HG02610 (cell line): ENCODE results near the gene ZNF236.
"Not testable (repeated sequence)": the region's sequence is repeated elsewhere in the genome, so short reads cannot be mapped to it uniquely, and the experiment has no call there.

Experiments
- ATAC-seq: cut with Tn5 transposase; IDR thresholded peaks from one replicate; pipeline ENCODE4 v1.9.1; 2021; ENCODE audit warnings: mild to moderate bottlenecking, moderate library complexity; ENCODE audit not compliant: unreplicated experiment

Gene ZNF236

DNA sequence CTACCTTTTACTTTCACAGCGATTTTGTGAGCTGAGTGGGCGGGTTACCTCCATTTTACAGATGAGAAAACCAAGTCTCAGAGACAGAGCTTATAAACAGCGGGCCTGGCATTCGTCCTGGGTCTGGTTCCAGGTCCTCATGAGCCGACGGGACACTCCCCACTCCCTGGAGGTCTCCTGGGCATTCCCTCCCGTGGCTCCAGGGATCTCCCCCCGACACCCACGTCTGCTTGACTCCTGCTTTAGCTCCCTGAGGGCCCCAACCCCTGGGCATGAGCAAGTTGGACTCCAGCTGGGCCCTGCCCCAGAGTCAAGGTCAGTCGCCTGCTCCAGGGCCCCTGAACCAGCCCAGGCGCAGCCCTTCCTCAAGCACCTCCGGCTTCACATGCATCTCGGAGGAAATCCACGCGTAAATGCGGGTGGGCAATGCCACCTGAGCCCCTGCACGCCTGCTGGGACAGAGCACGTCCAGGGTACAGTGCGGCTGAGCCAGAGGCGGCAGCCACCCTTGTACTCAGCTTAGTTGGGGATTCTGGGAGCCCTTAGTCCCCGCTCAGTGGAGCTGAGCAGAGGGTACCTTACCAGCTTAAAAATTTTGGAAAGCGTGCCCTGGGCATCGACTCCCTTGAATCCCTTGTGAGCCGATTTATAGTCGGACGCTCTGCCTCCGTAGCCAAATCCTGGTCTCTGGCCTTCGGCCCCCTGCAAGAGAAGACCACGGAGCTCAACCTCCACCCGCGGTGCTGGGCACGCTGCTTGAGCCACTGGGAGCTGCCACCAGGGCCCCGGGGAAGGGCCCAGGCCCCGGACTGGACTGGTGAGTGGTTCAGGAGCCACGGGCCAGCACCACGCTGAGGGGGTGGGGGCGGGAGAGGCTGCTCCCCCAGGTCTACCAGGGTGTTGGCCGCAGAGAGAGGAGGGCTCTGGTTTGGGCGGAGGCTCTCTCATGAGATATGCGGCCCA is 162.1 kb downstream of the ZNF236 start:
- ATAC-seq: no peak

GRCh38 chr18:76985156-76985950 is 163.0 kb downstream of the ZNF236 start:
- ATAC-seq: no peak

DNA sequence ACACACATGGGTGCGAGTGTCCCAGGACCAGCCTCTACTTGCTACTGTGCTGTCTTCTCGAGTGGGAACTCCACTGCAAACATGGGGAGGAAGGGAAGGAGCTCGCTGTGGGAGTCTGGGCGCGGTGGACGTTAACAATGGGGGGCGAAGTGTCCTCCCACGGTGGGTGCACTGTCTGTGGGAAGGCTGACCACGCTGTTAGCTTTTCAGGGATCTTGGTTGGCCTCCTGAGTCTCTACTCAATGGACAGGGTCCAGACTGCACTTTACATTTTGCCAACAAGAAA is 163.5 kb downstream of the ZNF236 start:
- ATAC-seq: no peak

DNA sequence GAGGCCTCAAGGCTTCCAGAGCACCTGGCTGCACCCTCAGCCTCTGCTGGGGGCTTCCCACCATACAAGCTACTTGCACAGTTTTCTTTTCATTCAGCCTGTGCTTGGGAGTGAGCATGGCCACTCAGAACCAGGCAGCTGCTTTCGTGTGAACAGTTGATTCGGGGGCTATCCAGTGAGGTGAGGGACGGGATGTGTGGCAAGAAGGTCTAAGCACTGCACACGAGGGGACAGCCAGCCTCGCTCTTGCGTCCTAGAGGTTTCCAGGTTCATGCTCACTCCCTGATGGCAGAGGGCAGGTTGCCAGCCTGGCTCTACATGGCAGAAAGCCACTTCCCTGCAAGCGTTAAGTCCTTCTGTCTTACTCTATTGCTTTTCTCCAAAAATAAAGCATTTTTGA is 164.0 kb downstream of the ZNF236 start:
- no peak for ATAC-seq

DNA sequence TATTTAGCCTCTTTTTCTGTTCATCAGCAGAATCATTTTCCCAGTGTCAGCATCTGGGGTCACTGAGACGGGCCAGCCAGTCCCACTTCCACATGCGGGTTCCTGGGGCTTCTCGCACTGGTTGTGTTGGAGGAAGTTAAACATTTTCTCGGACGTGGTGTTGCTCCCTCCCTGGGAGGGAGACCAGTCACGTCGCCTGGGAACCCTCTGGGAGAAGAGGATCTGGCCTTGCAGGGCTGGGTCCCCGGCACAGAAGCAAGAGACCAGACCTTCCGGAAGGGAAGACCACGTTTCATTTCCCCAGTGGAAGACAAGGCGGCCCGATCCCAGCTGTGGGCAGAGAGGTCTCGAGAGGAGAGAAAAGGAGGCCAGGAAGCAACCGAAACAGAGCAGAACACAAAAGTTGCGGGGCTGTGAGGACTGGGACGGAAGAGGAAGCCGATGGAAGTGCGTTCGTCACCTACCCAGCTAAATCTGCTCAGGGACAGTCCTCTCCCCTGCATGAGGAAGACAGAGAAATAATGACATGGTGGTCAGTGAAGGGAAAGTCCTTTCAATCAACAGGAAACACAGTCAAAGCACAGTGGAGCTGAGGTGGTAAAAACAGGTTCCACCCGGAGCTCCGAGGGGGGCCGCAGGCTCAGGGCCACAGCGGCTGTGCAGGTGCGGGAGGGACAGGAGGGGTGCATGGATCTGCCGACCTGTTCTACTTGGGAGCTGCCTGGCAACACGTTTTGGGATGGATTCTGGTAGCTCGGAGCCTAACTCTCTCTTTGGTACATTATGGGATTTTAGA is 165.9 kb downstream of the ZNF236 start:
- no peak for ATAC-seq

DNA sequence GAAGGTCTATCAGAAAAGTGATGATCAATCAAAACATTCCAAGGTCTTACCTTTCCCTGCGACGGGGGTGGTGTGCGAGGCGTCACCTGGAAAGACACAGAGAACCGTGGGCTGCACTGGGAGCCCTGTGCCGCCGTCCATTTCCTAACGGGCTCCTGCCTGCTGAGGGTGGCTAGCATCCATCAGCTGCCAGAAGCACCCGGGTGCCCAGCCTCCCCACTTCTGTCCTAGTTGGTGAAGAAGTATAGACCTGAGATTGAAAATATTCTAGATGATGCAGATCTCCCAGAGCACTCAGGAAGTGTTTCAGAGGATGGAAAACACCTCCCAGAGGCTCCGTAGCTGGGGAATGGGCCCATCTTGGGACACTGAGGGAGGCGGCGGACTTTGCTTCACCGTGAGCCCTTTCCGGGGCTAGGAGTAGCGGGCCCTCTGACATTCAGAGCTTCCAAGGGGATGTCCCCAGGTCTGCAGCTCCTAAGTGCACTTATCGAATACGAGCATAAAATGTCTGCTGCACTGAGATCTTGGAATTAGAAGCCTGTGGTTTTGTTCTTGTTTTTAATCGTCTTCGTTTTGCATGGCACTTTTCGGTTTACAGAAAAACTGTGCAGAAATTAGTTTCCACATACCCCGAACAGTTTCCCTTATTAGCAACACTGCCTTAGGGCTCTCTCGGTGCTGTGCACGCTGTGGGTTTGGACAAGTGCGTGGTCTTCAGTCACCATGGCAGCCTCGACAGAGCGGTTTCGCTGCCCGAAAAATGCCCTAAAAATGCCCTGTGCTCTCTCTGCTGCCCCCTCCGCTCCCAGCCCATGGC is 166.7 kb downstream of the ZNF236 start:
- ATAC-seq: no peak

GRCh38 chr18:76989647-76990190 is 167.4 kb downstream of the ZNF236 start:
- no peak for ATAC-seq

- not testable (repeated sequence) for ATAC-seq
These were observed 168.1 kb downstream of the ZNF236 start for GRCh38 chr18:76990343-76991020.

GRCh38 chr18:76991021-76991688 is 168.8 kb downstream of the ZNF236 start:
- no peak for ATAC-seq

- no peak for ATAC-seq
These were observed 170.1 kb downstream of the ZNF236 start for GRCh38 chr18:76992226-76993084.

DNA sequence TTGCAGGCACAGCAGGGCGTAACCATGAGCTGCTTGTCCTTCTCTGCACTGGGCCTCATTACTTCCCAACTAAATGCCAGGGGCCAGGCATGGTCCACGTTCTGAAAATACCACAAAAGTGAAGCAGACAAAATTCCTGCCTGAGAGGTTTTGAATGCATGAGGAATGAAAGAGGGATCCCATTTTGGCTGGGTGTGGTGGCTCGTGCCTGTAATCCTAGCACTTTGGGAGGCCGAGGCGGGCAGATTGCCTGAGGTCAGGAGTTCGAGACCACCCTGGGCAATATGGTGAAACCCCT is 170.7 kb downstream of the ZNF236 start:
- no peak for ATAC-seq

DNA sequence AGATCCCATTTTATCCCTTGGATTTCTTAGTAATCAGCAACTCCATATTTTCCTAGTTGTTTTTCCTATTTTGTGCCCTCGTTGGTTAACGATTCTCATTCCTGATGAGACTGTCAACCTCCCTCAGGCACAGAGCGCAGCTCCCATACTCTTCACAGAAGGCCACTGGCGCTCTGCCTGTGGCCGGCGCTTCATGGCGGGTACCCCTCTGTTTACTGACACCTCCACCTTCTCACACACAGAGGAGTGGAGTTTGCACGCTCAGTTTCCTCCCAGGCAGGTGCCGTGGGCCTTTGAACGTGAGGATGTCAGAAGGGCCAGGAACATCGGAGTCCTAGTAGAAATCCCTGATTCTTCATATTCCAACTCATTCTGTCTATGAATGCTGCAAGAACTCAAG is 171.2 kb downstream of the ZNF236 start:
- ATAC-seq: no peak

DNA sequence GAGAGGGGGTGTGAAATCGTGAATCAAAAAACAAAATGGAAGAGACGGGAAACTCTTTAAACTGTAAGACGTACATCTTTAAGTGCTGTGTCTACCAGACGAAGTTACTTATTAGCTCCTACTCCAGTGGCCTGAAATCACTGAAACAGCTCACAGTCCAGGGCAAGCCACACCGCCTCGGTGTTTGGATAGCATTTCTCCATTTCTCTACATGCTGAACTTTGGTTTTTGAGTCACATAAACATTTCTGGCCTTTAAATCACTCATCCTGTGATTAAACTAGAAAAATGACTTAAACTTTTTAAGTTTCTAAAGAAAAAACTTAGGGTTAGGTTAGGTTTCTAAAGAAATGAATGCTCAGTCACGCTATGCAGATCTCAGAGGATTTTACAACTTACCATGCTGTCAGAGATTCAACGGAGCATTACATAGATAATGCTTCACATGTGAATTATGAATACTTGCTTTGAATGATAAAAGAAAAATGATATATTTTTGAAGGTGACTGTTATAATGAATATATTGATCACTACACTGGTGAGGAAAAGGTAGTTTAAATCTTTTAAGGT is 171.8 kb downstream of the ZNF236 start:
- ATAC-seq: no peak

DNA sequence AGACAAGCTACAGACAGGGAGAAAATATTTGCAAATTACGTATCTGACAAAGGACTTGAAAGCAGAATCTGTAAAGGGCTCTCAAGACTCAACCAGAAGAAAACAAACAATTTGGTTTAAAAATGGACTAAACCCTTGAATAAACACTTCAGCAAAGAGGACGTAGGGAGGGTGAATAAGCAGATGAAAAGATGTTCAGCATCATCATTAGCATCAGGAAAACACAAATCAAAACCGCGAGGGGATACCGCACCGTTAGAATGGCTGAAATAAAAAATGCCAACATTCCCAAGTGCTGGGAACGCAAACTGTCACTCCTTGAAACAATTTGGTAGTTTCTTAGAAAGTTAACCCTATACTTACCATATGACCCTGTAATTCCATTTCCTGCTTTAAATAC is 173.5 kb downstream of the ZNF236 start:
- no peak for ATAC-seq

DNA sequence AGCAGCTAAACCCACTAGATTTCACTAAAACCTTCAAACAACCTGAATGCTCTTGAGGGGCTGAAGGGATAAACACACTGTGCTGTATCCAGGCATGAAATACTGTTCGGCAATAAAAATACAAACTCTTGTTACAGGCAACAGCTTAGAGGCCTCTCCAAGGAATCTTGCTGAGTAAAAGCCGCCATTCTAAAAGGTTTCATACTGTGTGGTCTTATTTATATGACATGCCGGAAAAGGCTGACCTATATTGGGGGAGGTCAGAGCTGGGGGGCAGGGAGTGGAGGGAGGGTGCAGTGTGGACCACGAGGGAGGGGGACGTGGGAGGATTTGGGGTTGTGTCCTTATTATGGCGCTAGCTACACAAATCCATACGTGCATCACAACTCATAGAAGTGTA is 174.1 kb downstream of the ZNF236 start:
- no peak for ATAC-seq

DNA sequence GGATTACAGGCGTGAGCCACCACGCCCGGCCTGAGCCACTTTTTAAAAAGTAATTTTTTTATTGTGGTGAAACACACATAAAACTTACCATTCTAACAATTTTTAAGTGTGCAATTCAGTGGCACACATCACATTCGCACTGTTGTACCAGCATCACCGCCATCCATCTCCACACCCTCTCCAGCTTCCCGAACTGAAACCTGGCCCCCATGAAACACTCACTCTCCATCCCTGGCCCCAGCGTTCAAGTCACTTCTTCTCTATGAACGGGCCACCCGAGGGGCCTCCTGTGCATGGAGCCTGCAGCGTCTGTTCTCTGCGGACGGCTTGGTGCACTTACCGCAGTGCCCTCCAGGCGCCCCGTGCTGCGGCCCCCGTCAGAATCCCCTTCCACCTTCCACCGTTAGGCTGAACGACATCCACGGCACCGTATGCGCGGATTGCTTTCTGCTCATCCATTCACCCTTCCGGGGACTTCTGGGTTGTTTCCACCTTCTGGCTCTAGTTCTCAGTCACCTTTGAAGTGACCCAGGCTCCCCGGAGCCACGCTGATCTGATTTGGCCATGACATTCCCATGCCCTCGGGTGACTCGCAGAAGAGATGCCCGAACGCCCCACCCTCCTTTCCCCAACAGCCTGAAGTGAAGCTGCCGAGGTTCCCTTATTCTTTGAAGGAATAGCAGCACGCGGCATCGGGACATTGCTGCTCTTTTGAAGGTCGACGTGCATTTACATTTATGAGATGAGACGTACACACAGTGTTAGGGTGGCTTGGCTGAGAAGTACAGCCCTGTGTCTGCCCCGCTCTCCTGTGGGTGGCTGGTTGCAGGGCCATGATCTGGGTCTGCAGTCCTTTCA is 175.8 kb downstream of the ZNF236 start:
- ATAC-seq: no peak

DNA sequence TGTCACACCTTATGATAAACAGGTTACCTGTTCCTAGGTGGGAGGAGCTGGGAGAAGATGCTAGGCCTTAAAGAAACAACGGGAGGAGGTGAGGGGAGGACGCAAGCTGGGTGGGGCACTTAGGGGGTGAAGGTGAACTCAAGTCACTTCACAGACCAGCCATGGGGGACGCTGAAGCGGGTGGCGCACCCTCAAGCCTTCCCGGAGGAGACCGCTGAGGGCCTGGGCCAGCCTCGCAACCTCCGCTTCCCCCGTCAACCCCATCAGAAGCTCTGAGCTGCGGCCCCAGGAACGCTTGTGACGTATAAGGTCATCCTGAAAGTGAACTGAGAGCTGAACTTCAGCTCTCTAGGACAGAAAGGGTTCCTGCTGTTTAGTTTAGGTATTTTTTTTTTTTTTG is 176.7 kb downstream of the ZNF236 start:
- ATAC-seq: no peak
